Left hindlimb (tissue), 1 donor: Measurements from ENCODE around the gene SH3GL3.

Experiments used
- DNase-seq: peaks from one replicate; pipeline ENCODE4 v3.0.0-alpha.2; 2018

The SH3GL3 gene

DNA sequence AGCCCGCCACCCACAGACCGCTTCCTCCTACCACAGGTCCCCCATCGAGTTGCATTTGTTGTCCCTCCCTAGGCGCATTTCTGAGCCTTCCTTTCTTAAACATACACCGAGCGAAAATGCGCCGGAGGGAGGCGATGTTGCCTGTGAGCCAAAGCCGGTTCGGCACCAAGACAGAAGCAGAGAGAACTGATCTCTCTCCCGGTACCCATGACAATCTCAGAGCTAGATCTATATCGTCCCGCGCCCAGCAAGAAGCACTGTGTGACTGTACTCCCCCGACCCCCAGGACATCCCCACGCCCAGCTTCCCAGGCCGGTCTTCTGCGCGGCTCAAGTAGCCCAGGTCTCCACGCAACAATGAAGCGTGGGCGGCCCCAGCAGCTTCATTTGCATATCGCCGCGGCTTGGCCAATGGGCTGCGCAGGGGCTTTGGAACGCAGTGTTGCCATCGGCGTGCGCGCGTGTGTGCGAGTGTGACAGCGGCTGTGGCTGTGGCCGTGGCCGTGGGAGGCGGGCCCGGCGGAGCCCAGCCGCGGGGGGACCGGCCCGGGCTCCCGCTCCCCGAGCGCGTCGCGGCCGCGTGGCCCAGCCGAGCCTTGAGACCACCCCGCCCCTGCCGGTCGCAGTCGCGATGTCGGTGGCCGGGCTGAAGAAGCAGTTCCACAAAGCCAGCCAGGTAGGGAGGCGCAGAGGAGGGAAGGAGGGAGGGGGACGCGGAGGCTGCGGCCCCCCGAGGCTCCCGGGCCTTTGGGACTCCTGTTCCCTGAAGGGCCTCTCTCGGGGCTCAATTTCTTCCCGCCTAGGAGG lies at the start of gene SH3GL3:
SH3GL3 (plus strand) TSS at position 438 of the 806 bp plus-strand sequence; CDS start at position 631, 193 bp downstream.
- peak; percentile 89 for DNase-seq

GRCh38 chr15:83398626-83399025 lies 48.5 kb upstream of the SH3GL3 start:
- no peak for DNase-seq

DNA sequence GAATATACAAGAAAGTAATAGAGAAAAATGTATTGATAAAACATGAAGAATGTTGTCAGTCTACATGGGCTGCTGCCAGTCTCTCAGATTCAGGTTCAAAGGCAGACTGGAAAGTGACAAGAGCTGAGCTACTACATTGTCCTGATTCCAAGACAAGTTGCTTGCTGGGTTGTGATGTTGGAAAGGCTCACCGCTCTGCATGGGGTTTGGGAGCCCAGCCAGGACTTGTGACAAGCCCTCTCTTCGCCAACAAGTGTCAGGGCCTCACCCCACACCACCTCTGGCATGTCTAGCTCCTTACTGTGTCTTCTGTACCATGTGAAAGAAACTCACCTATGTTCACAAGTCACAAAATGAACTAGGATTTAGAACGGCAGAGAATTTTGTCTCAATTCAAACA lies 43.0 kb upstream of the SH3GL3 start:
- DNase-seq = no peak

DNA sequence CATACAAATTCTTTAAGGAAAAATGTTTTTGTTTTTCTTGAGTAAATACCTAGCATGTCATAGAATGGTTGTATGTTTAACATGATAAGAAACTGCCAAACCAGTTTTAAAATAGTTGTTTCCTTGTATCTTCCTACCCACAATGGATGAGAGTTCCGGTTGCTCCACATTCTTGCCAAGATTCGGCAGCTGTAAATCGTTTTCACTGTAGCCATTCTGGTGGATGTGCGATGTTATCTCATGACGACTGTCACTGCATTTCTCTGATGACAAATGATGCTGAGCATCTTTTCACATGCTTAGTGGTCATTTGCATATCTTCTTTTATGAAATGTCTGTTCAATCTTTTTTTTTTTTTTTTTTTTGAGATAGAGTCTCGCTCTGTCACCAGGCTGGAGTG lies 36.6 kb upstream of the SH3GL3 start:
- no peak for DNase-seq

DNA sequence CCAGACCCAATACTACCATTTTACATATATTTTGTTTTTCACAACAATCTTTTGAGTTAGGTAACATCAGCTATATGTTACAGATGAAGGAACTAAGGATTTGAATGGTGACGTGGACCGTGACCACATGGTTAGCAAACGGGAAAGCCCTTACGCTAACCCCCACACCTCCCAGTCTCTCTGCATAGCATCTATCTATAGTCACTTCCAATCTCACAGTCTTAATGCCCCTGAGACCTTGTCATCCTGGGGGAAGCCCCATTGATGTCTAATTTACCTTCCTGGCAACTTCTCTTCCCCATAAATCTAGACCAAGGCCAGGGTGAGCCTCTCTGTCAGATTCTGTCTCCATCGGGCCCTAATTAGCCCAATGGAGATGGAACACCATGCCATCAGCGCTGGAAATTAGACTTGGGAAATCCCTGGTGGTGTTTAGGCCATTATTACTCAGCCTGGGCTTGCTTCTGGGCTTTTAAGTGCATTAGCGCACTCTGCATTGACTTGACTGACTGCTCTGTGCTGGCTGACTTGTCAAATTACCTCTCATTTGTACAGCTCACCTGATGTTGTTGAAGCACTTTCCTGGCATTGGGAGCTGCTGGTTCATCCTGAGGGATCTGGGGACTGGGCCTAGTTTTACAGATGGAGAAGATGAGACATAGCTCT lies 34.0 kb upstream of the SH3GL3 start:
- no peak for DNase-seq

GRCh38 chr15:83422081-83422480 lies 25.1 kb upstream of the SH3GL3 start:
- no peak for DNase-seq

- DNase-seq = no peak
These were observed 24.6 kb upstream of the SH3GL3 start for GRCh38 chr15:83422541-83422940.

- DNase-seq = no peak
These were observed 23.0 kb upstream of the SH3GL3 start for GRCh38 chr15:83424101-83424500.

DNA sequence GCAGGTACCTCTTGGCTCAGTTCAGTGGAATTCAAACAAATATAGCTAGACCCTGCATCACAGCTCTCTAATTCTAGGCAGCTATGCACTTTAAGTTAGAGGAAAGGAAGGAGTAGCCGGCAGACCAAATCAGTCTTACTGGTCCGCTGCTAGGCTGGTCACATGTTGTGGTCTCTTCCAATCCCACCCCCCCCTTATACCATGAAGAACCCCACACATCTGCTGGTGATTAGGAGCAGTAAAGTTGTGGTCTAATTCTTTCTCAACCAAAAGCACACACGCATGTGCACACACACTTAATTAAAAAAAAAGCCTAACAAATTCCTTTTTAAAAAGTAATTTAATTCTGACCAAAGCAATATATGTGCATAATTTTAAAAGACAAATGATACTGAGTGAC lies 16.7 kb upstream of the SH3GL3 start:
- DNase-seq = no peak

DNA sequence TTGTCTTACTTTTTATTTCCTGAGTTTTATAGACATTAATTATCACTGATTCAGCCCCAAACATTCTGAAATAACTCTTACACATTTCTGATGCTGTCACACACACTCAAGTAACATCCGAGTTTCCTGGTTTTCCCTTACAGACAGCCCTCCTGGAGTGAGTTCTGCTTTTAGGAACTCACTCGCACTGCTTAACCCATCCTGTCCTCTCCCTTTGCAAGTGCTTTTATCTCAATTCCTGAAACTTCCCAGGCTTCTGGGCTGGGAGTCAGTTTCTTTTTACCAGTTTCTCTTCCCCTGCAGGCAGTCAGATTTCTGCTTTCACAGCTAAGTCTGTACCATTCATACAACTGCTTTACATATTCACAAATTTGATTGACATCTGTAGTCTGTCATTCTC lies 15.6 kb upstream of the SH3GL3 start:
- DNase-seq = no peak

DNA sequence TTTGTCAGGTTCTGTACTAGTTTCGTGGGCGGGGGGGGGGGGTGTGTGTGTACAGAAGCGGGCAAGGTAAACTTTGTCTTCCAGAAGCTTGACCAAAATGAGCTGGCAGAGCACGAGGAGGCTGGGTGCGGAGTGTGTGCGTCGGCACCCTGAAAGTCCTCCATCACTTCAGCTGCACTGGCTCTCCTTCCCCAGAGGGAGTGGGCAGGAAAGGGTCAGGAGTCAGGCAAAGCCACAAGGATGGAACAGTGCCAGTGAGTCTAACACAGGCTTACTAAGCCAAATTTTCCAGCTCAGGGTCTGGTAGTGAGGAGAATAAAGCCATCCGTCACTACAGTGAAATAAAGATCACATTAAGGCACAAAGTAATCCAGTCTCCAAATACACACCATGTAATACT lies 11.9 kb upstream of the SH3GL3 start:
- no peak for DNase-seq

DNA sequence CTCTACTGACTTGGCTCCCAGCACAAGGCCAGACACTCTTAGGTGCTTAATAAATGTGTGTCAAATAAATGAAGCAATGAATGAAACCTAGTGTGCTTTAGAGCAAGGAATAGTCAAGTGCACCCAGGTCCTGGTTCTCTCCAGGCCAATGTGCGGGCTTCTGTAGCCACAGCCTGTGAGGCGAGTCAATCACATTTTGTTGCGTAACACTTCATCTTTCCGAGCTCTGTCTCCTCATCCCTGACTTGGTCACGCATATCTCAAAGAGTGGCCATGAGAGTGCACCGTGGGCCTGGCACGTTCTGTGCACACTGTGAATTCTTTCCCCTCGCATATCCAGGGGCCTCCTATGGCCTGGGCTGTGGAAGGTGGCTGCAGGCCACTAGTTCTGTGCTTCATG lies 11.4 kb upstream of the SH3GL3 start:
- no peak for DNase-seq

DNA sequence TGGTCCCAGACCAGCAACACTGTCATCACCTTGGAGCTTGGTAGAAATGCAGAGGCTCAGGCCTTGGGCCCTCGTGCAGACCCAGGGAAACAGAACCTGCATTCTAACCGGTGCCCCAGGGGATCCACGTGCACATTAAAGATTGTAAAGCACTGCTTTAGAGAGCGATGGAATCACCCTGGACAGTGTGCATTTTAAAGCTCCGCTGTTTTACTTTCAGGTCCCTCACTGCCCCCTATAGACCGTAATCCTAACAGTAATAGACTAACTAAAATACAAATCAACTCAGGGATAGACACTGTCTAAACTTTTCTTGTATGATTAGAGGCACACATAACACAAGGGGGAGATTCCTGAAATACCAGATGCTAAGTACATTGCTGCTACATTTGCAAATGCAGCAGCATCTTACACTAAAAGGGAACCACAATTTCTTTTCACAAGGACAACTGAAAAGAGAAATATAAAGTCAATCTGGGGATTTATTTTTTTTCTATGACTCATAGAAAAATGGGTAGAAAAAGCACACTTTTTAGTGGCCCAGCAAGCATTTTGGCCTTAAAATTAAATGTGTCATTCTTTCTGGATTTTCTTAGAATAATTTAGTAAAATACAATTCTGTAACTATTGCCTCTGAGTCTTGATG lies 10.5 kb upstream of the SH3GL3 start:
- DNase-seq = no peak

DNA sequence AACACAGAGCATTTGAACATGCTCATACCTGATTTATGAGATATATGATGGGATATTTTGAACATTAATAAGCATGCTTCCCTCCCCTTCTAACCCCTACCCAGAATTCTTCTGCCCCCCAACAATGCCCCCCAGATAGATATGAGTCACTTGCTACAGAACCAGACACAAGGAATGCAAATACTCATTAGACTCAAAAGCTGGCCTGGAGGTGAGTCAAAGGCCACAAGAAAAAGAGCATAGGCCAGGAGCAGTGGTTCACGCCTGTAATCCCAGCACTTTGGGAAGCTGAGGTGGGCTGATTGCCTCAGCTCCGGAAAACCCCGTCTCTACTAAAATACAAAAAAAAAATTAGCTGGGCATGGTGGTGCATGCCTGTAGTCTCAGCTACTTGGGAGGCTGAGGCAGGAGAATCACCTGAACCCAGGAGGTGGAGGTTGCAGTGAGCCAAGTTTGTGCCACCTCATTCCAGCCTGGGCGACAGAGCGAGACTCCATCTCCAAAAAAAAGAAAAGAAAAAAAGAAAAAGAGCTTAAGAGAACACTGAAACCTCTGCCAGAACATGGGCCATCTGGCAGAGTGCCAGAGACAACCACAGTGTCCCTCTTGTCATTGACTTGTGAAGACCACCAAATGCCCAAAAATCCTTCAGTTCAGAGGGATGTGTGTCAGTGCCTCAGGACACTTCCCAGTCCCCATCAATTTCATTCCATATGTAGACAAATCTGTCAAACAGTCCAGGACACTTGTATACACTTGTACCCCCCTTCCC lies 3.9 kb upstream of the SH3GL3 start:
- DNase-seq = no peak

DNA sequence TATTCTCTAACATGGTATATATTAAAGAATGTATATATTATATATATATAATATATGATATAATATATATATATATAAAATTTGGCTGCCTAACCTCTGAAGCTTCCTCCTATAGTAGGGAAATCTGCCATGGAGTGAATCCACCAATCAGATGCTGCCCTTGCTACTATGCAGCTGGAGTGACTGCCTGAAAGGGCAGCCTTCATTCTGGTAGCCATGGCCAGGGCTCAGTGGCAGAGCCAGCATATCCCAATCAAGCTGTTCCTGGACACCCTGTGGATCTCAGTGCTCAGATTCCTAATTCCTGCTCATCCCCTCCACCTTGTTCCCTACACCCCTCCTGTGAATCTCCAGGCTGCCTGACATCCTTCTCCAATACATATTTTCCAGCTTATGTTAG lies 2.2 kb upstream of the SH3GL3 start:
- DNase-seq = no peak

DNA sequence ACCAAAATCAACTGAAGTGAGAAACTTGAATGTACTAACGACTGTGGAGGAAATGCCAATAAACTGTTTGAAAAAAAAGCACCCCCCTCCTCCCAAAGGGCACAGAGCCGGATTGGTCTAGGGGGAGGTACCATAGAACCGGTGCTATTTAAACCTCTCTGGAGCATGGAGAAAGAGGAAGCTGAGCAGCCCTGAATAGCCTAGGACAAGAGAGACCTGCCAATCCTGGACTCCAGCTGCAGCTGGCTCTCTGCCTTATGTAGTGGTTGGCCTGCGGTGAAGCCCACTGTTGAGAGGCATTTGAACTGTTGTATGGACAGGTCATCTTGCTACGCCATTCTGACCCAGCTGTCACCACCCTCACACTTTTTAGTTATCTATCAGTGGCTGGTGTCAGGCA lies 1.5 kb upstream of the SH3GL3 start:
- DNase-seq = peak; percentile 42

DNA sequence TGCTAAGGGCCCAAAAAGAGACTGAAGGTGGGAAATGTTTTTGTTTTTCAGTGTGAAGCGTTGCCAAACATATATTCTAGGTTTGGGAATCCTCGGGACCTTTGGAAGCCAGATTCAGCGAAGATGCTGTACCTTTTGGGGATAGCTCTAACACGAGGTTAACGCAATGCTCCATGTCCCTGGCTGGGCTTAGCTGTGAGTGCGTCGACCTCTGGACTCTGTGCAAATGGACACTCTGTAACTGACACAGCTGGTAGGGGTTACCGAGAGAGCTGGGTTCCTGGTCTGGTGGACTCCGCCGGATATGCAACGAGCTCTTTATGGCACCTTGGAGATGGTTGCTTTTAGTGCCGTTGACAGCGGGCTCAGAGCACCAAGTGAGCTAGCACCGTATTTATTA lies 724 bp upstream of the SH3GL3 start:
- DNase-seq = no peak

DNA sequence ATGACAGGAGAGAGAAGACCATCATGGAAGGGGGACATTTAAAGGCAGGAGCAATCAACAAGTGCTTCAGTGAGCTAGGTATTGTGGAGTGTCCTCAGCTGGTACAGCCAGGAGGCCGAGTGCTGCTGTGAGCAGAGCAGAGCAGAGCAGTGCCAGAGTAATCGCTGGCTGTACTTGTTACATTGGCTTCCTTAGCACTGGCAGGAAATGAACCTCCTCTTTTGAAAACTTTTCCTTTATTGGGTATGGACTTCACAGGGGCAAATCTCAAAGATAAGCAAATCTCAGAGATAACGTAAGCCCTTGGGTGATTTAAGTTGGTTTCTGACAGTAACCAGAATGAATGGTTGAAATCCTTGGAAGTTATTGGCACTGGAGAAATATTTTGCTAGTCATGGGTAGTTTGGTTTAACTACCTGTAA lies 2.1 kb downstream of the SH3GL3 start:
- DNase-seq = no peak

DNA sequence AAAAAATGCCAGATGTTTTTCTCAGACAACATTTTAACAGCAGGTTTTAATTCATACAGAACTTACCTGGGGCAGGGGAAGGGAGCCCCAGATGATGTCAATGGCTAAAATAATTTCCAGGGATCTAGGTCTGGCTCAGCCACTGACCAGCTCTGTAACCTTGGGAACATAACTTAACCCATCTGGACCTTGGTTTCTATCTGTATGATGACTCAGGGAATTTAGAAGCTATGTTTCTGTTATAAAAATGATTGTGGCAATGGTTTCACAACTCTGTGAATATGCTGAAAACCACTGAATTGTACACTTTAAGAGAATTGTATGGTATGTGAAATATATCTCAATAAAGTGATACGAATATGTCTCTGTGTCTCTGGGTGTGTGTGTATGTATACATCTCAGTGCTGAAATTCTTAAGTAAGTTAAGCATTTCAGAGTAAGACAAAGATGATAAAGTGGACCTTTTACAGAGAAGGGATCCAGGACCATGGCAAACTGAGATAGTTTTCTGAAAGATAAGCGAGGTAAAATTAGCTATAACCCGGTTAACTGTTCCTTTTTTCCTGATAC lies 2.9 kb downstream of the SH3GL3 start:
- DNase-seq = no peak

- no peak for DNase-seq
These were observed 10.0 kb downstream of the SH3GL3 start for GRCh38 chr15:83457149-83457548.

- no peak for DNase-seq
These were observed 11.2 kb downstream of the SH3GL3 start for GRCh38 chr15:83458381-83458780.

DNA sequence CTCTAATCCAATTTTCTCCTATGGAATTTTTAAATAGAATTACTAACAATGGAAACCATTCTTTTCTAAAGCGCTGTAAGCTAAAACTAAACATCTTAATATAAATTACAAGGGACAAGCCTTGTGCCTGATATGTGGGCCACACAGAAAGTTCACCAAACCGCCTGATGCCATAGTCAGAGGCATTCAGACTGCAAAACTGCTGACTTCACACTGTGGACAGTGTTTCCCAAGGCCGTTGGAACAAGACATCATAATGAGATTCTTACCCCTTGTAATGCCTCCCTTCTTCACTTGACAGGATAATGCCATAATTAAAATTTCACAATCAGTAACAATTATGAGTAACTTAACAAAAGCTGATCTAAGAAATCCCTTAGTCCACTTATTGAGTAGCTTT lies 14.9 kb downstream of the SH3GL3 start:
- no peak for DNase-seq

DNA sequence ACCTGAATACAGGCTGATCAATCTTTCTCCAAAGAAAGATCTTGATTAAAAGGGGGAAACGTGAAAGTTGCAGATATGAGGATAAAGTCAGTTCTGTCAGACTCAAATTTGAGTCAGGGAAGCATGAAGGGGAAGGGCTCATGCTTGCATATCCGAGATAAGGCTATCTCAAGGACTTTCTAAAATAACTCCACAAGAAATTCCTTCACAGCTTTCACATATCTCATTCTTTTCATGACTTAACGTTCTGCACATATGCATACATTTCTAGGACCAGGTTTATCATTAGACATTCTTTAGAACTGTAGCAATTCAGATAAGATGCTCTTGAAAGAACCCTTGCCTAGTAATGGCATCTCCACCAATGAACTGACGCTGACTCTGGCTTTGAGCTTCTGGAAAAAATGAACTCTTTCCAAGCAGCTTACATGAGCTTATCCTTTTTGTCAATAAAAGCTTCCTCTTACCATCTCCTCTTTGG lies 15.9 kb downstream of the SH3GL3 start:
- DNase-seq = no peak
